GM12874 (cell line): ENCODE results near the gene CASZ1.

Source experiments
- TF ChIP-seq, protein P1 (sequence below): IDR thresholded peaks from 2 replicates; pipeline ENCODE4 v1.5.1; 2011; ENCODE audit warnings: low read depth, mild to moderate bottlenecking, control low read depth, low read length, moderate library complexity; ENCODE audit not compliant: insufficient read depth

The CASZ1 gene

DNA sequence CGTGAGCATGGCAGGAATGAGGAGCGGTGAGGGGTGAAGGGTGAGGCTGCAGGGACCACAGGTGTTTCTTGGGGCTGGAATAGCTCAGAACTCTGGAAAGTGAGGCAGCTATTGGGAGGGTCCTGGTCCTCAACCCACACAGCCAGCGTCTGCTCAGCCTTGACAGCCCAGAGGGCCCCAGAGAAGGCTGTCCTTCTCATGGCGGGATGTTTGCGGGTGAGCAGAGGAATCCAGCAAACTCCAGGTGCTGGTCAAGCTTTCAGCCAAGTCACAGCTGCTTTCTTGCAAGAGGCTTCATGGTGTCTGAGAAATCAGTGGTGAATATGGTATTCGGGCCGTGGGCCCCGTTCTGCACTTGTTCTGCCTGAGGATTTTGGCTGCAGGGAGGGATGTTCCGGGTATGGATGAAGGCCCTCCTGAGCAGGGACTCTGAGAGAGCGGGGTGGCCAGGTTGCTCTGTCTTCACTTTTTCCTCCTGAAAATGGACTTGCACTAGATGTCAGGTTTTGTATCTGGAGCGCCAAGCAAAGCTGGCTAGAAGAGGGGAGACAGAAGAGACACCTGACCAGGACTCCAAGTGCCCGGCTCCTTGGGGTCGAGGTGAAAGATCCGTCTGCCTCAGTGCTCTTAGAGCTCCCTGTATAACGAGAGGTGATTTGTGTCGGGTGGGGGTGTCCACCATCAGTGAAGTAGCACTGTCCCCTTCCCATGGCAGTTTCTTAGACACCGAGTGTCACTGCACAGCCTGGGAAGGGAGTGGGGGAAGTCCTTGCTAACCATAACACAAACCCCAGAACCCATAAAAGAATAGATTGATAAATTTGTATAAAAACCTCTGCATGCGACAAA is 181.8 kb downstream of the CASZ1 start:
- TF ChIP-seq, protein P1, sequence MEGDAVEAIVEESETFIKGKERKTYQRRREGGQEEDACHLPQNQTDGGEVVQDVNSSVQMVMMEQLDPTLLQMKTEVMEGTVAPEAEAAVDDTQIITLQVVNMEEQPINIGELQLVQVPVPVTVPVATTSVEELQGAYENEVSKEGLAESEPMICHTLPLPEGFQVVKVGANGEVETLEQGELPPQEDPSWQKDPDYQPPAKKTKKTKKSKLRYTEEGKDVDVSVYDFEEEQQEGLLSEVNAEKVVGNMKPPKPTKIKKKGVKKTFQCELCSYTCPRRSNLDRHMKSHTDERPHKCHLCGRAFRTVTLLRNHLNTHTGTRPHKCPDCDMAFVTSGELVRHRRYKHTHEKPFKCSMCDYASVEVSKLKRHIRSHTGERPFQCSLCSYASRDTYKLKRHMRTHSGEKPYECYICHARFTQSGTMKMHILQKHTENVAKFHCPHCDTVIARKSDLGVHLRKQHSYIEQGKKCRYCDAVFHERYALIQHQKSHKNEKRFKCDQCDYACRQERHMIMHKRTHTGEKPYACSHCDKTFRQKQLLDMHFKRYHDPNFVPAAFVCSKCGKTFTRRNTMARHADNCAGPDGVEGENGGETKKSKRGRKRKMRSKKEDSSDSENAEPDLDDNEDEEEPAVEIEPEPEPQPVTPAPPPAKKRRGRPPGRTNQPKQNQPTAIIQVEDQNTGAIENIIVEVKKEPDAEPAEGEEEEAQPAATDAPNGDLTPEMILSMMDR: no peak

DNA sequence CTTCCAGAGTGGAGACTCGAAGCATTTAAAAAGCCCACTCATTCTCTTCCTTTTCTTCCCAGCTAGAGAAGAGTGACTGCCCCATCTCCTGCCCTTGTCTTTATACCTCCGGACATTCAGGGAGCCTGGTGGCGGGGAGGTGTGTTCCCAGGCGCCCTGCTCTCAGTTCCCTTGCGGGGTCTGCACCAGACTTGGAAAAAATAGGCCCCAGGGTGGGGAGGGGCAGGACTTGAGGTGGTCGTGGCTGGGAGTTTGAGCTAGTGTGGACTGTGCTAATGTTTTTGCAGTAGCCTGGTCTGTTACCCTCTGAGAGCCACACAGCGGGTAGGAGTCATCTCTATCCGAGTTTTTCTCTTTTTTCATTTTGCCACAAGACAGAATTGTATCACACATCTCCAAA is 182.6 kb downstream of the CASZ1 start:
- TF ChIP-seq, protein P1: no peak

DNA sequence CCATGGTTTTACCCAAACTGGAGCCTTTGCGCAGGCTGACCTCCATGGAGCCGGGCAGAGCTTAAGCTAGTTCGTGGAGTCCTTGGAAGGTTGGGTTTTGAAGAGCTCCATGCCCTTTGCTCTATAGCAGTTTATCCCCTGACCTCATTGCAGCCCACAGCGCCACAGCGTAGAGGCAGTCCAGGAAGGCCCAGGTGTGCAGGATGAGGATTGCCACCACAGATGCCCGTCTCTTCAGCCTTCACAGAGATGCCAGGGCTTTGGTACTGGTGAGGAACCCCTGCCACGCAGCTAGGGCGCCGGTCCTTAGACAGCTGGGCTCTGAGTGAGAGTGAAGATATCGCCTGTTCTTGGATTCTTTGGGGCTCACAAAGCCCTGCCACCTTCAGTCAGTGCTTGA is 183.1 kb downstream of the CASZ1 start:
- TF ChIP-seq, protein P1: no peak

DNA sequence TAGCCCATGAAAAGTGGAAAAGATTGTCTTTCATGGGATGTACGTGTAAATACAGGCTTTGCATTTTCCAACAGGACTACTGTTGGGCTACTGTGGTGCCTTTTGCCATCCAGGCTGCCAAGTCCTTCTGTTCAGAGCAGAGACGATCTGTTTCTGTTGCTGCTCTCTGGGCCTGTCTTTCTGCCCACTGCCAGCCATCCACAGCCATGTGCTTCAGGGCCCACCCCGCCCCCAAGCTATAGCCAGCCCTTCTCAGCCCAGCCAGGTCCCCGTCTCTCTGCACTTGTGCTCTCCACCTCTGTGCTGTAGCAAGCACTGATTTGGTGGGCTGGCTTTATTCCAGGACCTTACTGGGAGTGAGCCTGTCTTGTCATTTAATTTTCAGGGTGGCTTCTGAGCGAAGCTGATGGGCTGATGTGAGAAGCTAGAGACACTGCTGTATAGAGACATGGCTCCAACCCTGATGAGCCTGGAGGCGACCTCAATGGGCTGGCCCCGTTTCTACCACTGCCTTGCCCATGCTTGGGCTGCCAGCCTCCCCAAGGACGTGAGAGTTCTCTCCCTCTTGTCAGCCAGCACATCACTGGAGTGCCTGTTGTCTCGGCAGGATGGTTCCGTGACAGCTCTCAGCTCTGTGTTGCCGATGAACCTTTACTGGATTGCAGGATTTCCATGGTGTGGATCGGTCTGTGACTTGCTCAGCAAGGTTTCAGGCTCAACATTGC is 183.8 kb downstream of the CASZ1 start:
- TF ChIP-seq, protein P1: no peak

DNA sequence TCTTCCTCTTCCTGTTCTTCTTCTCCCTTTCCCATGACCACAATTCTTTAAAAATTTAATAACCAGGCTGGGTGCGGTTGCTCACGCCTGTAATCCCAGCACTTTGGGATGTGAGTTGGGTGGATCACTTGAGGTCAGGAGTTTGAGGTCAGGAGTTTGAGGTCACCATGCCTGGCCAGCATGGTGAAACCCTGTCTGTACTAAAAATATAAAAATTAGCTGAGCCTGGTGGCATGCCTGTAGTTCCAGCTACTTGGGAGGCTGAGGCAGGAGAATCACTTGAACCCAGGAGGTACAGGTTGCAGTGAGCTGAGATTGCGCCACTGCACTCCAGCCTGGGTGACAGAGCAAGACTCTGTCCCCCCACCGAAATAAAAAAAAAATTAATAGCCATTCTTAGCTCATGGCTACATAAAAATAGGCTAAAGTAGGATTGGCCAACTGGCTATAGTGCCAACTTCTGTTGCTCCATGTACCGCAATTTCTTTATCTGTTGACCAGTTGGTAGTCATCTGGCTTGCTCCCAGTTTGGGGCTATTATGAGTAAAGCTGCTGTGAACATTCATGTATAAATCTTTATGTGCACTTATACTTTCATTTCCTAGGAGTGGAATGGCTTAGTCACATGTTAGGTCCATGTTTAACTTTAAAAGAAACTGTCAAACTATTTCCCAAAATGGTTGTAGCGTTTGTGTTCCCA is 185.4 kb downstream of the CASZ1 start:
- TF ChIP-seq, protein P1: no peak

DNA sequence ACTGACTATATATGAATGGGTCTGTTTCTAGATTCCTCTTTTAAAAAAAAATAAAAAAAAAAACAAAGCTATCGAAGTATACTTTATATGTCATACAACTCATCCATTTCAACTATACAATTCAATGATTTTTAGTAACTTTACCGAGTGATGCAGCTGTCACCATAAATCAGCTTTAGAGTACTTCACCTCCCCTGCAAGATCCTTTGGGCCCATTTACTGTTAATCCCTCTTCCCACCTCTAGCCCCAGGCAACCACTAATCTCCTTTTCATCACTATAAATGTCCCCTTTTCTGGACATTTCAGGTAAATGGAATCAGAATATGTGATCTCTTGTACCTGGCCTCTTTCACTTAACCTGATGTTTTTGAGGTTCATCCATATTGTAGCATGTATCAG is 187.8 kb downstream of the CASZ1 start:
- TF ChIP-seq, protein P1: no peak

DNA sequence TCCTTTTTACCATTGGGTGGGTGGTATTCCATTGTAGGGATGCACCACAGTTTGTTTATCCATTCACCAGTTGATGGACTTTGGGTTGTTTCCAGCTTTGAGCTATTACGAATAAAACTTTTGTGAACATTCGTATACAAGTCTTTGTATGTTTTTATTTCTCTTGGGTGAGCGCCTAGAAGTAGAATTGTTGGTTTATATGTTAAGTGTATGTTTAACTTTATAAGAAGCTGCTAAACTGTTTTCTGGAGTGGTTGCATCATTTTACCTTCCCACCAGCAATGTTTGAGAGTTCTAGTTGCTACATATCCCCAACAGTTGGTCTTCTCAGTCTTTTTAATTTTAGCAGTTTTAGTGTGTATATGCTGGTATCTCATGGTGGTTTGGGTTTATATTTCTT is 189.2 kb downstream of the CASZ1 start:
- TF ChIP-seq, protein P1: no peak
